ENCODE measurements around the gene EXD1.

- no peak for TF ChIP-seq CTCF (IDR thresholded peaks at IDR 0.05)
- no peak for TF ChIP-seq POLR2A (IDR thresholded peaks at IDR 0.05)
These were observed 76.1 kb downstream of the EXD1 start for GRCh38 chr15:41154412-41154811.
